Choroid plexus epithelial cell (primary cell): ENCODE results near the gene APBB2.

Experiments used
- DNase-seq: peaks from one replicate; pipeline ENCODE4 v3.0.0-alpha.2; 2010; ENCODE audit warnings: low read depth
- H3K4me3 ChIP-seq: 2 replicates; pipeline ENCODE4 v1.5.1; 2011; ENCODE audit warnings: low read depth, mild to moderate bottlenecking, control low read depth, low read length, moderate library complexity
- TF ChIP-seq, protein P1 (sequence below): conservative IDR thresholded peaks from 2 replicates; pipeline ENCODE4 v1.5.1; 2011; ENCODE audit warnings: low read depth, mild to moderate bottlenecking, control low read depth, inconsistent platforms, low read length, moderate library complexity

Gene APBB2

DNA sequence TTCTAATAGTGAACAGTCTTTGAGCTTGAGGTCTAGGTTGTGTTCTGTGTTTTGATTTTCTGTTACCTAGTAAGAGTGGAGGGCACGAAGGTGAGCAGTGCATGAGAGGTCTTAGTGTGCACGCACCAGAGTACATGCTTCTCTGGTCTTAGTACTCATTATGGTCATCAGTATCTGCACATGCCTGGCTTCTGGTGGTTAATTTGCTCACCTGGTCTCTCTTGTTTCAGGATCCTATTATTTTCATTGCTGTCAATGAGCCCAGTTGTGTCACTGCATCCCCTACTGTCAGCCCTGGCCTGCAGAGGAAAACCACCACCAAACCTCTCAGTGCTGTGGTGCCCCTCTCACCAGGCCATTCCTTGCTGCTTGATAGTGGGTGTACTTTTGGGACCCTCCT, 409.7 kb downstream of the APBB2 start:
- TF ChIP-seq, protein P1, sequence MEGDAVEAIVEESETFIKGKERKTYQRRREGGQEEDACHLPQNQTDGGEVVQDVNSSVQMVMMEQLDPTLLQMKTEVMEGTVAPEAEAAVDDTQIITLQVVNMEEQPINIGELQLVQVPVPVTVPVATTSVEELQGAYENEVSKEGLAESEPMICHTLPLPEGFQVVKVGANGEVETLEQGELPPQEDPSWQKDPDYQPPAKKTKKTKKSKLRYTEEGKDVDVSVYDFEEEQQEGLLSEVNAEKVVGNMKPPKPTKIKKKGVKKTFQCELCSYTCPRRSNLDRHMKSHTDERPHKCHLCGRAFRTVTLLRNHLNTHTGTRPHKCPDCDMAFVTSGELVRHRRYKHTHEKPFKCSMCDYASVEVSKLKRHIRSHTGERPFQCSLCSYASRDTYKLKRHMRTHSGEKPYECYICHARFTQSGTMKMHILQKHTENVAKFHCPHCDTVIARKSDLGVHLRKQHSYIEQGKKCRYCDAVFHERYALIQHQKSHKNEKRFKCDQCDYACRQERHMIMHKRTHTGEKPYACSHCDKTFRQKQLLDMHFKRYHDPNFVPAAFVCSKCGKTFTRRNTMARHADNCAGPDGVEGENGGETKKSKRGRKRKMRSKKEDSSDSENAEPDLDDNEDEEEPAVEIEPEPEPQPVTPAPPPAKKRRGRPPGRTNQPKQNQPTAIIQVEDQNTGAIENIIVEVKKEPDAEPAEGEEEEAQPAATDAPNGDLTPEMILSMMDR, result no peak
- H3K4me3 ChIP-seq, result no peak overlapping the region
- no peak for DNase-seq

DNA sequence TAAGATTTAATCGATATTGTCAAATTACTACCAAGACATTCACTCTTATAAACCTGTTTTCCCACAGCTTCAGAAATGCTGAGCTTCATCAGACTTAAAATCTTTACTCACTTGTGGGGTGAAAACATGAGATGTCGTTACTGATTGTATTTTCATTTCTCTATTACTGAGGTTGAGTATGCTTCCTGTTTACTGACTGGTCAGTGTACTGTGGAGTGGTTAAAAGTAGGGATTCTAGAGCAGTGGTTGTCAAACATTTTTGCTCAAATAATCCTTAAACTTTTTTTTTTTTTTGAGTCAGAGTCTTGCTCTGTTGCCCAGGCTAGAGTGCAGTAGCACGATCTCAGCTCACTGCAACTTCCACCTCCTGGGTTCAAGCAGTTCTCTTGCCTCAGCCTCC, 414.3 kb downstream of the APBB2 start:
- TF ChIP-seq, protein P1, result no peak
- H3K4me3 ChIP-seq, result no peak overlapping the region
- no peak for DNase-seq

DNA sequence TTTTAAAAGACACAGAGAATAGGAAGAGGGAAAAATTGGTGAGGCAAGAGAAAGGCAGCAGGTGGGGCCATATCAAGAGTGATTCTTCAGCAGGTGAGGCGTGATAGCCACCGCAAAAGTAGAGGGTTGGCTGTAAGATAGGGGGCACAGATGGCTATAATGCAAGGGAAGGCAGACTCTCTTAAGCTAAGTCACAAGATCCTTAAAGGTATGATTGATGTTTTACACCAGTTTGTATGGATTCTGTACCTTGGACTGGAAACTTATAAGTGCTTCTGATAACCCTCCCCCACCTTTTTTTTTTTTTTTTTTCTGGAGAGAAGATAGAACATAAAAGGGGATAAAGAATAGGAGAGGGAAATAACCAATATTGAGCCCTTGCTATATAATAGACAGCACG, 424.6 kb downstream of the APBB2 start:
- DNase-seq, result no peak
- TF ChIP-seq, protein P1, result no peak
- H3K4me3 ChIP-seq, result no peak overlapping the region

DNA sequence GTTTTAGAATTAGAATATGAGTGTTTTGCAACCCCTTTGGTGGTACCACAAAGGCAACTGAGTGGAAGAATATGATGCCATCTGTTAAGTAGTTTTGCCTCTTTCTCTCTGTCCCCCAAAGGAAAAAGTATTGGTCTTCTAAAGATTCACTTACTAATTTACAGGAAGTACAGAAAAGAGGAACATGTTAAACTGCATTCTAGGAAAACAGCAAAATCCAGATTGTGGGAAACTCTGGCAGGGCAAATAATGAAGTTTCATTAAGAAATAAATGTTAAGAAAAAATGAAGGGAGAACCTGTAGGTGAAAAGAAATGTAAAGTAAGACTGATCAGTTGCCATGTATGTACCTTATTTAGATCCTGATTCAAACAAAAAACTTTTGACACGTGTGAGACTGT, 425.3 kb downstream of the APBB2 start:
- no peak for DNase-seq
- no peak overlapping the region for H3K4me3 ChIP-seq
- TF ChIP-seq, protein P1, result no peak

DNA sequence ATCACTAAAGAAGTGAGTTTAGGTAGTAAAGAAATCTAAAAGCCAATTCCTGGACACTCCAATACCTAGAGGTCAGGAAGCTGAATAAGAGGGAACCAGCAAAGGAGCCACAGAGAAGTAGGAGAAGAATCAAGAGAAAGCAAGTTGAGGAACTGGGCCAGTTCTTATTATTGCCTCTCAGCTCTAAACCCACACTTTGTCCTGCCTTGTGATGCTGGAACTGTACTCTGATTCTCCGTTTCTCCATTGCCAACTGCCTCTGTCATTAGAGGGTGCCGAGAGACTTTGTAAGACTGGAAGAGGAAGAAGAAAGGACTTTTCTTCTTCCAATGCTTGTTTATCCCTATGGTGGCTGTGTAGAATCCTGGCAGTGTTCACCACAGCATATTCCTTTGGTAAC, 426.0 kb downstream of the APBB2 start:
- TF ChIP-seq, protein P1, result no peak
- DNase-seq, result no peak
- H3K4me3 ChIP-seq, result no peak overlapping the region

DNA sequence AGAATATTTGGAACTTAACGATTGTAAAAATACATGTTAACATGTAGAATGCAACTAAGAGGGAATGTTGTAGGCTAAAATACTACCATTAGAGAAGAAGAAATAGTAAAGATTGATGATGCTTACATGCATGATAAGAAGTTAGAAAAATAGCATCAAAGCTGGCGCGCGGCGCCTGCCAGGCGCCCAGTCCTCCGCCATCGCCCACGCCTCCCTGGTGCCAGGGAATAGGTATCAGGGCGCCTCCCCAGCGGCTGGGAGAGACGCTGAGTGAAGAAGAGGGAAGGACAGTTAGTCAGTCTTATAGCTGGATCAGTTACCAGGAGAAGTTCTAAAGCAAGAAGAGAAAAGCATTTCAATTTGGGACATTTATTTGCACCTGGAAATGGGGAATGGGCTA, 428.6 kb downstream of the APBB2 start:
- no peak for DNase-seq
- TF ChIP-seq, protein P1, result no peak
- H3K4me3 ChIP-seq, result no peak overlapping the region

DNA sequence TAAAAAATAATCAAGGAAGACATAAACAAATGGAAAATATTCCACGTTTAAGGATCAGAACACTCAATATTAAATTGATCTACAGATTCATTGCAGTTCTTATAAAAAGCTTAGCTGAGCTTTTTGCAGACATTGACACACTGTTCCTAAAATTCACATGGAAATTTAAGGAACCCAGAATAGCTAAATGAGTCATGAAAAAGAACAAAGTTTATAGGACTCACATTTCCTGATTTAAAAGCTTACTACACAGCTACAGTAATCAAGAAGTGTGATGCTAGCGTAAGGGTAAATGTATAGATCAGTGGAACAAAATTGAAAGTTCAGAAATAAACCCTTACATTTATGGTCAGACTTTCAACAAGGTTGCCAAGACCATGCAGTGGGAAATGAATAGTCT, 431.5 kb downstream of the APBB2 start:
- DNase-seq, result no peak
- TF ChIP-seq, protein P1, result no peak
- no peak overlapping the region for H3K4me3 ChIP-seq
